Skeletal muscle tissue (tissue), 4 donors: ENCODE data around the gene NPIPA1. TPM values are rescaled to one million over a fixed set of nuclear protein-coding genes. Genes with fewer than 3 reads are reported as not detected.
"Not testable (repeated sequence)": the region's sequence is repeated elsewhere in the genome, so short reads cannot be mapped to it uniquely, and the experiment has no call there.

Source experiments
- H3K27ac ChIP-seq: one replicate; pipeline ENCODE4 v1.7.0; 2013; ENCODE audit warnings: mild to moderate bottlenecking, low read depth, low read length, inconsistent platforms
- H3K27me3 ChIP-seq, 3 donors: one replicate each; pipeline ENCODE4 v1.7.0; 2013; ENCODE audit warnings: low read length in 3 of 3; ENCODE audit not compliant: control insufficient read depth in 3 of 3, insufficient read depth in 3 of 3
- H3K36me3 ChIP-seq, 3 donors: one replicate each; pipeline ENCODE4 v1.7.0; 2013; ENCODE audit warnings: low read length in 3 of 3; ENCODE audit not compliant: control insufficient read depth in 3 of 3, insufficient read depth in 3 of 3
- H3K4me1 ChIP-seq, 3 donors: one replicate each; pipeline ENCODE4 v1.7.0; 2013; ENCODE audit warnings: low read length in 3 of 3, mild to moderate bottlenecking in 3 of 3; ENCODE audit not compliant: control insufficient read depth in 3 of 3, insufficient read depth in 3 of 3
- H3K4me3 ChIP-seq, 3 donors: one replicate each; pipeline ENCODE4 v1.7.0; 2013; ENCODE audit warnings: low read length in 3 of 3
- H3K9ac ChIP-seq, 3 donors: one replicate each; pipeline ENCODE4 v1.7.0; 2013; ENCODE audit warnings: low read length in 3 of 3, mild to moderate bottlenecking in 3 of 3, moderate library complexity in 2 of 3, low read depth in 1 of 3
- H3K9me3 ChIP-seq, 3 donors: one replicate each; pipeline ENCODE4 v1.7.0; 2013; ENCODE audit warnings: low read length in 3 of 3; ENCODE audit not compliant: control insufficient read depth in 3 of 3
- total RNA-seq: library from RNA; depleted of rRNA; stranded (reverse); fragments of >200 nt; gene quantifications from one replicate; pipeline ENCODE4 v1.2.3, GENCODE V29; 2014
- donor health status: Osteomylitis.

The NPIPA1 gene
- 35.5 TPM for total RNA-seq

DNA sequence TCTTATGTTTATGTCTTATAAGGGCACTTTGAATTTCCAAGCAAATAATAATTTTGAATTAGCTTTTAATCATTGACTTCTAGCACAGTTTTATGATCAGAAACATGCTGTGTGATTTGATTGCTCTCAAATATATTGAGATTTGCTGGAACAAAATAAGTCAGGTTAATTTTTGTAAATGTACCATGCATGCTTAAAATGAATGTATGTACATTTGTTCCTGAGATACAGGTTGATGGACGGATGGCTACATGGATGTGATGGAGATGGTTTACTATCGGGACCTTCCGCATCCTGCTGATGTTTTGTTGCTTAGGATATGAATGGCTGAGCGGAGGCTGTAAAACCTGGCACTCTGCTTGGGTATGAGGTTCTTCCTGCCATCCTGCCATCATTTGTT lies at the start of gene NPIPA1:
TSS of gene NPIPA1 (plus strand) at position 301 of the 400 bp plus-strand sequence. CDS start at position 301, 0 bp downstream.
- not testable (repeated sequence) for H3K27me3 ChIP-seq, H3K27ac ChIP-seq, H3K36me3 ChIP-seq, H3K4me3 ChIP-seq, H3K9me3 ChIP-seq, H3K9ac ChIP-seq, H3K4me1 ChIP-seq

DNA sequence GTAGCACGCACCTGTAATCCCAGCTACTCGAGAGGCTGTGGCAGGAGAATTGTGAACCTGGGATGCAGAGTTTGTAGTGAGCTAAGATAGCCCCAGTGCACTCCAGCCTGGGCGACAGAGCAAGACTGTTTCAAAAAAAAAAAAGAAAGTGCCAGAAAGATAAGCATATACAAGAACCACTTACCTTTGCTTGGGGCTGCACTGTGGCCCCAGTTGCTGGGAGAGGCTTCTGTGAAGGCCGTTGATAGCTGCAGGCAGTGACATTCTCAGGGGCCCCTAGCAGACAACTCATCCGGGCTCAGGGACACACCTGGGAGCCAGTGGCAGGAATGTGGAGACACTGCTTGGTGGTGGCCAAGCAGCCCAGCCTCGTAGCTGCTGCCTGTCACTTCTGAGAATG lies 45.1 kb upstream of the NPIPA1 start:
- not testable (repeated sequence) for H3K27ac ChIP-seq, H3K9me3 ChIP-seq, H3K27me3 ChIP-seq, H3K36me3 ChIP-seq, H3K9ac ChIP-seq, H3K4me1 ChIP-seq, H3K4me3 ChIP-seq

DNA sequence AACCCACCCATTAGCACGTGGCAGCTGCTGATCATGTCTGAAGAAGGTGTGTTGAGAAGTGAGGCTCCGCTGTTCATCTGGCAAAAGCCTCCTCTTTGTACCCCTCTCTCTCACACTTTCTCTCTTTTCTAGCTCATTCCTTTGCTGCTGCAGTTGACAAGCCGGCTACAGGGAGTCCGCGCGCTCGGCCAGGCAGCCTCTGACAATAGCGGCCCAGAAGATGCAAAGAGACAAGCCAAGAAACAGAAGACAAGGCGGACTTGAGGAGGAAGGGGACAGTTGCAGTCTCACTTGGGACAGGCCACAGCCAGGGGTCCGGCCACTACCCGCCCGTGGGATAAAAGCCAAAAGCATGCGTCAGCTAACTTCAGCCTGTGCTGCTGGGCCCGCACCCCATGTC lies 41.9 kb upstream of the NPIPA1 start:
- not testable (repeated sequence) for H3K36me3 ChIP-seq, H3K4me3 ChIP-seq, H3K9ac ChIP-seq, H3K27me3 ChIP-seq, H3K4me1 ChIP-seq, H3K27ac ChIP-seq, H3K9me3 ChIP-seq

DNA sequence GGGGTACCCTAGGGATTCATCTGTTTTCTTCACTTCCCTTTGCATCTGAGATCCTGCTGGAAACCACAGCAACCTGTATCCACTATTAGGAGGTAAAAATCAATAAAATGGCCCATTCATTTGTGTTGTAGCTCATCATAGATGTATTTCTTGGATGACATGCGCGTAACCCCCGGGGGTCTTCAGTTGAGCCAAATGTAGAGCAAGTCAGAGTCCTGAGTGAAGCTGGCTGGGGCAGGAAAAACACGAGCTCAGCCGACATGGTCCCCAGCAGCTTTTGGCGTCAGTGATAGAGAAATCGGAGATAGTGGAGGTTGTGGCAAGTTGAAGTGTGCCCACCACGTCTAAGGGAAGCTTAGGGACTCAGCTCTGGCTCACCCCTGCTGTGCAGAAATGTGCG lies 41.2 kb upstream of the NPIPA1 start:
- not testable (repeated sequence) for H3K4me1 ChIP-seq, H3K4me3 ChIP-seq, H3K9me3 ChIP-seq, H3K36me3 ChIP-seq, H3K27me3 ChIP-seq, H3K27ac ChIP-seq, H3K9ac ChIP-seq

DNA sequence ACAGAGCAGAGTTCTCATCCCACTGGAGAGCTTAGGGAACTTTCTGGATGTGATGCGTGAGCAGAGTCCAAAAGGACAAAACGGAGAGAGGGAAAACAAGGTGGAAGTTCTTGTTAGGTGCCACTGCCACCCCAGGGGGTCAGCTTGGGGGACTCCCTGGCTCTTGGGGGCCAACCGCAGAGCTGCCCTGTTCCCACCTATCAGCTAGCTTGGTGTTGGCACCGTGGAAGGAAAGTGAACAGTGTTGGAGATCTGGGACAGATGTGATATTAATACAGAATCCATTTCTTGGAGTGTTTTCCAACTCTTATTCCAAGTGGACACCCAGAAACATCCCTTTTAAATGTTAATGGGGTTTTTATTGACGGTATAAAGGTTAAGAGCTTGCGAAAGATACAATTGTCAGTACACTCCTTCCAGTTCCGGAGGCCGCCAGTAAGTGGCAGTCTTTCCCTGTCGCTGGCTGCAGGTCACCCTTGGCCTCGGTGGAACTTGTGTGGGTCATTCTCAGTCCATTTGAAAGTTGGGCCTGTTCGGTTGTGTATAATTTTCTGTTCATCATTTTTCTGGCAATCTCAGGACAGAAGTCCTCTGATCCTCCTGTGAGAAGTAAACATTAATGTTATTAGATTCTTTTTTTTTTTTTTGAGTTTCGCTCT lies 40.1 kb upstream of the NPIPA1 start:
- H3K9ac ChIP-seq, H3K4me1 ChIP-seq, H3K27ac ChIP-seq, H3K36me3 ChIP-seq, H3K4me3 ChIP-seq, H3K9me3 ChIP-seq, H3K27me3 ChIP-seq: not testable (repeated sequence)

DNA sequence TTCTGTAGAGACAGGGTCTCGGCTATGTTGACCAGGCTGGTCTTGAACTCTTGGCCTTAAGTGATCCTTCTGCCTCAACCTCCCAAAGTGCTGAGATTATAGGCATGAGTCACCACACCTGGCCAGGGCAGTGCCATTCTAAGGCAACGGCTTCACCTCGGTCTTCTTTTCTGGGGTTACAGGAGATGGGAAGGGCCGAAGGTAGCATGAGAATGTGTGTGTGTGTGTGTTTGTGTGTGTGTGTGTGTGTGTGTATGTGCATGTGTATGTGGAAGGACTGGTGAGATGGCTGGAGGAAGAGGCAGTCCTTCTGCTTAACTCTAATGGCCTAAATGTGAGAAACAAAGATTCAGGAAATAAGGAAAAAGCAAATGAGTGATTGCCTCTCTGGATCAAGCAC lies 39.1 kb upstream of the NPIPA1 start:
- H3K4me3 ChIP-seq, H3K36me3 ChIP-seq, H3K4me1 ChIP-seq, H3K9ac ChIP-seq, H3K9me3 ChIP-seq, H3K27ac ChIP-seq, H3K27me3 ChIP-seq: not testable (repeated sequence)

DNA sequence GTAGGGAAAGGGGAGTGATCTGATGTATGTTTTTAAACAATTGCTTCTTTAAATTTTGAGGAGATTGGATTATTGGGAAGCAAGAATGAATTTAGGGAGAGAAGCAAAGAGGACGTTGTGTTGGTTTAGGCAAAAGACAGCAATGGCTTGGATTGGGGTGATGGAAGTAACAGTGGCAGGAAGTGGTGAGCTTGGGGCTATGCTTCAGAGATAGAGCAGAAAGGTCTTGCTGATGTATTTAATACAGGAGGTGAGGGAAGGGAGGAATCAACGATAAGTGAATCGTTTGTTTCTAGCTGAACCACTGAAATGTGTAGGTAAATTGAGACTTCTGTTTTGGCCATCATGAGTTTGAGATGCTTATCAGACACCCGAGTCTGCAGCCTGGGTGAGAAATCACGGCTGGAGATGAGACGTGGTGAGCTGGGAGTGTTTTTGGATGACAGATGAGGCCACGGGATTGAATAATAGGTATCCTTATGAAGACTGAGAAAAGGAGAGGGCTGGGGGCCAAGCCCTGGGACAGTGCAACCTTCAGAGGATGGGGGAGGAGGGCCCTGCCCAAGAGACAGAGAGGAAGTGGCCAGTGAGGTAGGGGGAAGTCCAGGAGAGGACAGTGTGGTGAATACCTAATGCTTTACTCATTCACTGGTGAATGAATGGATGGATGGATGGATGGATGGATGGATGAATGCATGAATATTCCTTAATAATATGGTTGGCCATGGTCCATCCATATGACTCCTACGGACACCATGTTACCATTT lies 33.9 kb upstream of the NPIPA1 start:
- H3K4me3 ChIP-seq, H3K9ac ChIP-seq, H3K4me1 ChIP-seq, H3K9me3 ChIP-seq, H3K27ac ChIP-seq, H3K36me3 ChIP-seq, H3K27me3 ChIP-seq: not testable (repeated sequence)

DNA sequence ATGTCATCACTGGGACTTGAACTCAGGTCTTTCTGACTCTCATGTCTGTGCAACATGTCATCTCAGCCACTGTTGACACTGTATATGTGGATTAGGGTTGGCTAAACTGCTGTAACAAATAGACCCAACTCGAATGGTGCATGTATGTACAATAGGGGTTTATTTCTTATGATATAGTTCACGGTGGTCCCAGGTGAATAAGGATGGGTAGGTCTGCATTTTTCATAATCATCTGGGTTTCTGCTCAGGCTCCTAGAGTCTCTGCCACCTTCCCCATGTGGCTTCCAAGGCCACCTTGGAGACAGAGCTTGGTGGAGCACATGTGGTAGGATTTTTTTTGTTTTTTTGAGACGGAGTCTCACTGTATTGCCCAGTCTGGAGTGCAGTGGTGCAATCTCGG lies 27.5 kb upstream of the NPIPA1 start:
- H3K4me1 ChIP-seq, H3K27ac ChIP-seq, H3K9ac ChIP-seq, H3K9me3 ChIP-seq, H3K27me3 ChIP-seq, H3K4me3 ChIP-seq, H3K36me3 ChIP-seq: not testable (repeated sequence)

DNA sequence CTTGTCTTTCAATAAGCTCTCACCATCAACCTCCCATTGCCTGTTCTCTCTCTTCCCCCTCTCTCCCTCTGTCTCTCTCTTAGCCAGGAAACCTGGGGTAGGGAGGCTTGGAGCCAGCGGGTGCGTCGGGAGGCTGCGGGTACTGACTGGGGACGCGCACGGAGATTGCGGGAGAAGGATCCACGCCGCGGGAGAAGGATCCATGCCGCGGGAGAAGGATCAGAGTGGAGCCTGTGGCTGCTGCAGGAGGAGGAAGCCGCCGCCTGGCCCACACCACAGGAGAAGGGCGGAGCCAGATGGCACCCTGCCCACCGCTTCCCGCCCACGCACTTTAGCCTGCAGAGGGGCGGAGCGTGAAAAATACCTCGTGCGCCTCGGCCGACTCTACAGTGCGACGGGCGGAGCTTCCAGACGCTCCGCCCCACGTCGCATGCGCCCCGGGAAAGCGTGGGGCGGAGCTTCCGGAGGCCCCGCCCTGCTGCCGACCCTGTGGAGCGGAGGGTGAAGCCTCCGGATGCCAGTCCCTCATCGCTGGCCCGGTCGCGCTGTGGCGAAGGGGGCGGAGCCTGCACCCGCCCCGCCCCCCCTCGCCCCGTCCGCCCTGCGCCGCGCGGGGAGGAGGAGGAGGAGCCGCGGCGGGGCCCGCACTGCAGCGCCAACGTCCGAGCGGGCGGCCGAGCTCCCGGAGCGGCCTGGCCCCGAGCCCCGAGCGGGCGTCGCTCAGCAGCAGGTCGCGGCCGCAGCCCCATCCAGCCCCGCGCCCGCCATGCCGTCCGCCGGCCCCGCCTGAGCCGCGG lies 26.2 kb upstream of the NPIPA1 start:
- H3K9me3 ChIP-seq, H3K4me3 ChIP-seq, H3K36me3 ChIP-seq, H3K27ac ChIP-seq, H3K4me1 ChIP-seq, H3K27me3 ChIP-seq, H3K9ac ChIP-seq: not testable (repeated sequence)

DNA sequence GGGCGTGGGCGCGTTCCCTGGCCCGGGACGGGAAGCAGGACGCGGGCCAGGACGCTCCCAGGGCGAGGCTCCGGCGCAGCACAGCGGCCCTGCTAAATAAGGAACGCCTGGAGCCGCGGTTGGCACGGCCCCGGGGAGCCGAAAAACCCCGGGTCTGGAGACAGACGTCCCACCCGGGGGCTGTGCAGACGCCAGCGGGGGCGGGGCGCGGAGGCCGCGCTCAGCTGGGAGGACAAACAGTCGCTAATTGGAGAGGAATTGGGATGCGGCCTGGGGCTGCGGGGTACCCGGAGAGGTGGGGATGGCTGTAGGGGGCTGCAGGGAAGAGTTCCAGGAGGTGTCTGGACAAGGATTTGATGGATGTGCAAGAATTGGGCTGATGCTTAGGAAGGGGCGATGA lies 25.3 kb upstream of the NPIPA1 start:
- H3K36me3 ChIP-seq, H3K9ac ChIP-seq, H3K27me3 ChIP-seq, H3K27ac ChIP-seq, H3K9me3 ChIP-seq, H3K4me1 ChIP-seq: not testable (repeated sequence)
- peak overlapping the region in 1 of 3 donors; percentile 22 for H3K4me3 ChIP-seq
